ENCODE measurements around the gene UNC79. TPM values are rescaled to one million over a fixed set of nuclear protein-coding genes. Genes with fewer than 3 reads are reported as not detected.

The UNC79 gene
- total RNA-seq, 4 donors from 2014 or later, result 0.13 to 0.16 (median 0.15) TPM; not detected in 1

GRCh38 chr14:93592786-93593185, 162.0 kb downstream of the UNC79 start:
- H3K4me3 ChIP-seq, result no peak overlapping the region
- no peaks in the 10 kb centered on the region for H3K36me3 ChIP-seq
- WGBS, 2 donors (ENCODE audit: low coverage in 1 of 2), result 29 to 33% methylated on average over 3 of the region's 3 CpGs
- H3K4me1 ChIP-seq, result no peaks in the 10 kb centered on the region
- peaks cover 26% of the 10 kb centered on the region for H3K27me3 ChIP-seq
- H3K27ac ChIP-seq, result no peak overlapping the region
- ATAC-seq, result no peak
- TF ChIP-seq POLR2A (IDR thresholded peaks at IDR 0.05) (no peak), POLR2AphosphoS5 (IDR thresholded peaks at IDR 0.05) (no peak), EP300 (IDR thresholded peaks at IDR 0.05) (no peak), CTCF (IDR thresholded peaks at IDR 0.05) (no peak)
- H3K9me3 ChIP-seq, result no peaks in the 10 kb centered on the region

DNA sequence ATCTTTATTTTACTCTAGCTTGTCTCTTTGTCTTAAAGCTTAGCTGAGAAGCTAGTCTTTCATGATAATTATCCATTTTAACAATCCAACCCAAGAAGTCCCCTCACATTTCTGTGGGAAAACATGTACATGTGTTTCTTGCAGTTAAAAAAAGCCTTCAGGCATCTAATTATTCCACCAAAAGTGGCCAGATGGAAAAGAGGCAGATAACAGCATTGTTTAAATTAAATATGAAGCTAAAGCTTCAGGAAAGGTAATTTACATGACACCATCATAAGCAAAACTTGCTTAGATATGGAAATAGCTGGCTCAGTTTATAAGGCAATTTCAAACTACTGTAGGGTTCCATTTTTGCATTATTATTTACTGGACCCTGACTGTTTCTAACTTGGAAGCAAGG, 175.4 kb downstream of the UNC79 start:
- Histone ChIP-seq H3K27ac (no peak overlapping the region), H3K4me3 (no peak overlapping the region), H3K9me3 (peaks cover 0 to 10% (median 0%) of the 10 kb centered on the region in 3 donors), H3K36me3 (no peaks in the 10 kb centered on the region), H3K4me1 (no peaks in the 10 kb centered on the region), H3K27me3 (peaks cover 4% of the 10 kb centered on the region)
- TF ChIP-seq POLR2AphosphoS5 (IDR thresholded peaks at IDR 0.05), result no peak
- TF ChIP-seq CTCF (IDR thresholded peaks at IDR 0.05), result no peak
- no peak for TF ChIP-seq EP300 (IDR thresholded peaks at IDR 0.05)
- TF ChIP-seq POLR2A (IDR thresholded peaks at IDR 0.05), result no peak
- no peak for ATAC-seq

- no peak for ATAC-seq
- no peaks in the 10 kb centered on the region for H3K9me3 ChIP-seq
- no peak overlapping the region for H3K27ac ChIP-seq
- H3K4me3 ChIP-seq, result no peak overlapping the region
- WGBS, 2 donors (ENCODE audit: low coverage in 1 of 2), result 37 to 46% methylated on average over 7 of the region's 7 CpGs
- TF ChIP-seq CTCF (IDR thresholded peaks at IDR 0.05) (peak; percentile 10 to 46 (median 24)), EP300 (IDR thresholded peaks at IDR 0.05) (no peak)
- H3K27me3 ChIP-seq, result no peaks in the 10 kb centered on the region
- H3K4me1 ChIP-seq, result no peaks in the 10 kb centered on the region
- H3K36me3 ChIP-seq, result no peaks in the 10 kb centered on the region
These were observed 188.5 kb downstream of the UNC79 start for GRCh38 chr14:93619176-93619793.

DNA sequence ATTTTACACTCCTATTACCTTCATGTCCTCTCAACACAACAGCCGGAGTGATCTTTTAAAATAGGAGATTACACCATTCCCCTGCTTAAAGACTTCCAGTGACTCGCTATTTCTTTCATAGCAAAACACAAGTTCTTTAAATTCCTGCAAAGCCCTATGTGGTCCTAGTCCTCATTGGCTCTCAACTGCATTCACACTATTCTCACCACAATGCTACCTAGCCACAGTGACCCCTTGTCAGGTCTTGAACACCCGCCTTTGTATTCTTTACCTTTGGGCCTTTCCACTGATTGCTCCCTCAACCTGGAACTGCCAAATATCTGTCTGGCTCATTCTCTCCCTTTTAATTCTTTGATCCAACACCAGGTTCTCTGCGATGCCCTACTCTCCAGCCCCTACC, 197.3 kb downstream of the UNC79 start:
- ATAC-seq, result no peak
- H3K4me1 ChIP-seq, result no peaks in the 10 kb centered on the region

More for the DNA sequence above, 197.3 kb downstream of the UNC79 start:
- WGBS, 2 donors (ENCODE audit: low coverage in 1 of 2), result 91% methylated on average over 3 to 4 of the region's 4 CpGs
- no peak for TF ChIP-seq EP300 (IDR thresholded peaks at IDR 0.05)
- no peak for TF ChIP-seq POLR2AphosphoS5 (IDR thresholded peaks at IDR 0.05)
- TF ChIP-seq POLR2A (IDR thresholded peaks at IDR 0.05), result no peak
- no peak for TF ChIP-seq CTCF (IDR thresholded peaks at IDR 0.05)
- no peaks in the 10 kb centered on the region for H3K9me3 ChIP-seq
- no peaks in the 10 kb centered on the region for H3K36me3 ChIP-seq
- H3K27ac ChIP-seq, result no peak overlapping the region
- no peaks in the 10 kb centered on the region for H3K27me3 ChIP-seq
- no peak overlapping the region for H3K4me3 ChIP-seq
